HG03521 (cell line): Measurements from ENCODE around the gene TEF.
A peak's percentile ranks its signal among the peaks of the same experiment; 100 is the strongest.
"Not testable (repeated sequence)": the region's sequence is repeated elsewhere in the genome, so short reads cannot be mapped to it uniquely, and the experiment has no call there.

Experiments used
- ATAC-seq: cut with Tn5 transposase; IDR thresholded peaks from one replicate; pipeline ENCODE4 v1.9.1; 2021; ENCODE audit warnings: mild to moderate bottlenecking, moderate library complexity; ENCODE audit not compliant: unreplicated experiment

The TEF gene

DNA sequence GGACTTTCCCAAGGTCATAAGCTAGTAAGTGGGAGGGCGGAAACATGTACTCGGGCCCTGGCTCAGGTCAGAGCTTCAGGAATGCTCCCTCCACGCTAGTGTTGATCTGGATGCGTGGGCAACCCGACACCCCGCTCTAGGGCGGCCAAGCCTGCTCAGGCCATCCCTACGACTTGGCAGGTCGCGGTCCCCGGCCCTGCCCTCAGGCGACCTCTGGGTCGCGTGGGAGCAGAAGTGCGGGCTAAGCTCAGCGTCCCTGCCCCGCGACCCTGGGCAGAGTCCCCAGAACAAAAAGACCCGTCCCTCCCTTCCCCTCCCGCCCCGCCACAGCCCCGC lies 781 bp upstream of the TEF start:
- peak; percentile 16 for ATAC-seq

DNA sequence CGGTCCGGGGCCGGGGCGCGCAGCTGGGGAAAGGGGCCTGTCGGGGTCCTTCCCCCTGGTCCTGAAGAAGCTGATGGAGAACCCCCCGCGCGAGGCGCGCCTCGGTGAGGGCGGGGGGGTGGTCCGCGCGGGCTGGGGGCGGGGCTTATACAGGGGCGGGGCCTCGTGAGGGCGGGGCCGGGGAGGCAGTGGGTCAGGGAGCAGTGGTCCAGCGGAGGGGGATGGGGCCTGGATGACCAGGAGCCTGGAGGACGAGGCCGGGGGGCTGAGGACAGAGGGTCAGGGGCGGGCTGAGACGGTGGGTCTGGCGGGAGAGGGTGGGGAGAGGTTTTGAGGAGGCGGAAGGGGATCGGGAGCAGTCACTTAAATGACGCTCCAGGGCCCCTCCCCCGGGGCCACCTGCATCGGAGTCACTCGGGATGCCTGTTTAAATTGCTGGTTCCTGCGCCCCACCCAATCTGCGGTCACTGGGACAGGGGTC lies 396 bp downstream of the TEF start:
- ATAC-seq, result peak; percentile 27

DNA sequence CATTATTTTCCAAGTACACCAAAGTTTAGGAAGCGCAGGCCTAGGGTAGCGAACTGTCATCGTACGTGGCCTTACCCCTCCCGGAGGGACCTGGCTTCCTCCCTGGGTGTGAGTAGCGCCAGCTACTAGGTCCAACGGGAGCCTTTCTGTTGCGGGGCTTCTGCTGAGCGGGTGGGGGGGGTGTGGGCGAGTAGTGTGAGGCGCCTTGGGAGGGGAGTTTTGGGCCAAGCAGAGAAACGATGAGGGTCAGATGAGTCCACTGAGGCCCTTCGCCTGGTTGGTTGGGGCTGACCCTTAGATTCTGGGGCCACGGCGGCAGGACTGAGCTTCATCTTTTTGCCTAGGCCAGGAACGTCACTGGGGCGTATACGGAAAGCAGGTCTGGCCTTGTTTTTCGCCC lies 868 bp downstream of the TEF start:
- no peak for ATAC-seq

DNA sequence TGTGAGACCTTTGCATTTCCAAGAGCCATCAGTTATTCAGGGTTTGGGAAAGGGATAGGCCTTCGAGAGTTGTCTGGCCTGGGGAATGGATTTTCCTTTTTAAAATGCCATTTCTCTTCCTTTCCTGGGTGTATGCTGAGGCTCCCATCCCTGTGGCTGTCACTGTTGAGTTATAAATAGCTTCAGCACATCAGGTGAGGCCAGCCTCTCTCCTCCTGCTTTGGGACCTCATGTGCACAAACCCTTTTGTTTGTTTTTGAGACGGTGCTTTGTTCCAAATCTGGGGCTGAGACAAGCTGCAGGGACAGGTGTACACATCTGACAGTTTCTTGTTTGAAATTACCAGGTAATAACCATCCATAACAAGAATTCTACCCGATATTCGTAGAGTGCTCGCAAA lies 1.3 kb downstream of the TEF start:
- no peak for ATAC-seq

DNA sequence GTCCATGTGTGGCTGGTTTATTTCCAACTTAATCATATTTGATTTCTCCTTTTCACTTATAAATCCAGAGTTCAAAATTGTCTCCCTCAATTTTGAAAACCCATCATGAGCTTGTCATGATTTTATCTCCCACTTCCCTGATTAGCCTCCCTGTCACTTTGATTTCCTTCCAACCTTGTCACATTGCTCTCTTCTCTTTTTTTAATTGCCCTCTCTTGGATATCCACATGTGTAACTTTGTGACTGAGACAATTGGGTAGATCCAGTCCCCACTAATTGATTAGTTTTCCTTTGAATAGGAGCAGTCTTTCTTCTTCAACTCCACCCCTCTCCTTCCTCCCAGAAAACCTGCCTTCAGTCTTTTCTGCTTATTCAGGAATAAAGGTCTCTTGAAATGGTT lies 2.4 kb downstream of the TEF start:
- ATAC-seq, result no peak

DNA sequence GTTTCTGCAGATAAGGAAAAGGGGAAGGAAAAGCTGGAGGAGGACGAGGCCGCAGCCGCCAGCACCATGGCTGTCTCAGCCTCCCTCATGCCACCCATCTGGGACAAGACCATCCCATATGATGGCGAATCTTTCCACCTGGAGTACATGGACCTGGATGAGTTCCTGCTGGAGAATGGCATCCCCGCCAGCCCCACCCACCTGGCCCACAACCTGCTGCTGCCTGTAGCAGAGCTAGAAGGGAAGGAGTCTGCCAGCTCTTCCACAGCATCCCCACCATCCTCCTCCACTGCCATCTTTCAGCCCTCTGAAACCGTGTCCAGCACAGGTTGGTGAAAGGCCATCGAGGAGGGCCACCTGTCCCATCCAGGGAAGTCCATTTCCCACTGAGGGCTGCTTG lies 5.6 kb downstream of the TEF start:
- ATAC-seq, result no peak

DNA sequence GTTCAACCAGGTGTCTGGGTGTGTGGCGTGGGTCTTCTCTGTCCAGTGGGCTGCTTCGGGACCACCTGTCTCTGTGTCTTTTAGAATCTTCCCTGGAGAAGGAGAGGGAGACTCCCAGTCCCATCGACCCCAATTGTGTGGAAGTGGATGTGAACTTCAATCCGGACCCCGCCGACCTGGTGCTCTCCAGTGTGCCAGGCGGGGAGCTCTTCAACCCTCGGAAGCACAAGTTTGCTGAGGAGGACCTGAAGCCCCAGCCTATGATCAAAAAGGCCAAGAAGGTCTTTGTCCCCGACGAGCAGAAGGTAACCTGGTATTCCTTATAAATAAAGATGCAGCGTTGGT lies 12.2 kb downstream of the TEF start:
- no peak for ATAC-seq

DNA sequence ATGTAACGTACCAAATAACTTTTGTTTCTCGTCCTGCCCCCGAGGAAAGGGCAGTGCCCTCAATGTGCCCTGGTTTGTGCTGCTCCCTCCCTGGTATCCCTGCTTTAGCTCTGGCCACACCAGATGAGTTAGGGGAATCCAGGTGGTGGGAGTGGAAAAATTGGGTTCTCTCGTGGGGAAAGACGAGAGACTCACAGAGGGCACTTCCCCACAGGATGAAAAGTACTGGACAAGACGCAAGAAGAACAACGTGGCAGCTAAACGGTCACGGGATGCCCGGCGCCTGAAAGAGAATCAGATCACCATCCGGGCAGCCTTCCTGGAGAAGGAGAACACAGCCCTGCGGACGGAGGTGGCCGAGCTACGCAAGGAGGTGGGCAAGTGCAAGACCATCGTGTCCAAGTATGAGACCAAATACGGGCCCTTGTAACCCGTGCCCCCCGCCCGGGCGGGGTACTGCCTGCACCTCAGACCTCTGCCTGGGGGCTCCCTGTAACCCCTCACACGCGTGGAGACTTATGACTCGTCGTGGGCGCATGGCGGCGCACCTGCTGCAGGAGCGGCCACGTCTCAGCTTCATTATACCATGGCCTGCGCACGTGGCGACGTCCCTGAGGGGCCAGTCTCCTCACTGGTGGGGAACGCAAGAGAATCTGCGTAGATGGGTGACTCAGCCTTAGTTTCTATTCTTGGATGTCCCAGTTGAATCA lies 13.9 kb downstream of the TEF start:
- ATAC-seq, result no peak

DNA sequence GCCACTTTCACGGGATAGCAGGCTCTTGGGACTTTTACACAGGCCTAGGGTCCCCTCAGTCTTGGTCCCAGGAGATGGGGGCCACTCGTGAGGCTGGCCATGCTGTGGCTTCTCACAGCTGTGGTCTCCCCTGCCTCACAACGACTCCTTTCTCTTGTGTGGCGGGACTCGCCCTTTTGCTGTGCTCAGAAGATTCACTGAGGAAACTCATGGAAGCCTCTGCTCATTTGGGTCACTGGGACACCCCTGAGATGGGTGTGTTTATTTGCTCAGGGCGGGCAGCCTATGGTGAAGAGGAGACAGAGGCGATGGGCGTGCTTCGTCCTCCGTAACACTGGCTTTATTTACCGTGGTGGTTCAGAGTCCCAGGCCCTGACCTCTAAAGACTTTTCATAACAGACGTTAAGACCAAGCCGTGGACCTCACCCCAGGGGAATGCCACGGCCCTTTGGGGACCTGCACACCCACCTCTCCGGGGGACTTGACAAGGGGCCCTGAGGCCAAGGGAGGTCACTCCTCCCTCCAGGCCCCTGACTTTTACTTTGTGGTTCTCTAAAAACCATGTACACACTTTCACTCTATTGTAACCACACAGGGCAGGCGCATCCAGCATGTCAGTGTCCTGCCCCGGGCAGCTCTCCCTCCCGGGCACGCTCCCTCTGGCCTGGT lies 15.5 kb downstream of the TEF start:
- no peak for ATAC-seq

DNA sequence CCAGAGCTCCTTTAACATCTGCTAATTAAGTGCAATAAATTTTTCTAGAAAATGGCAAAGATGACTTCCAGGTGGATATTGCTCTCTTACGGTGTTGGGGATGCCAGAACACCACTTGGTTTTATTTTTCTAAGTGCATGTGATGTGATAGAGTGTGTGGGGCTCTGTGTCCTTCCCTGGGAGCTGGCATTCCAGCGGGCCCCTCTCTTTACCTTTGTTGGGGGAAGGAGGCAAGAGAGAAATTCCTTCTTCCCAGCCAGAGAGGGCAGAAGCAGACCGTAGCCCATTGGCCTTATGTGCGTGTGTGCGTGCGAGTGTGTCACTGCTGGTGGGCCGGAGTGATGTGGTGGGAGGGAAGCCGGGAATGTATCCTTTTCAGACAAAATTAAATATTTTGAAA lies 17.2 kb downstream of the TEF start:
- ATAC-seq, result no peak

DNA sequence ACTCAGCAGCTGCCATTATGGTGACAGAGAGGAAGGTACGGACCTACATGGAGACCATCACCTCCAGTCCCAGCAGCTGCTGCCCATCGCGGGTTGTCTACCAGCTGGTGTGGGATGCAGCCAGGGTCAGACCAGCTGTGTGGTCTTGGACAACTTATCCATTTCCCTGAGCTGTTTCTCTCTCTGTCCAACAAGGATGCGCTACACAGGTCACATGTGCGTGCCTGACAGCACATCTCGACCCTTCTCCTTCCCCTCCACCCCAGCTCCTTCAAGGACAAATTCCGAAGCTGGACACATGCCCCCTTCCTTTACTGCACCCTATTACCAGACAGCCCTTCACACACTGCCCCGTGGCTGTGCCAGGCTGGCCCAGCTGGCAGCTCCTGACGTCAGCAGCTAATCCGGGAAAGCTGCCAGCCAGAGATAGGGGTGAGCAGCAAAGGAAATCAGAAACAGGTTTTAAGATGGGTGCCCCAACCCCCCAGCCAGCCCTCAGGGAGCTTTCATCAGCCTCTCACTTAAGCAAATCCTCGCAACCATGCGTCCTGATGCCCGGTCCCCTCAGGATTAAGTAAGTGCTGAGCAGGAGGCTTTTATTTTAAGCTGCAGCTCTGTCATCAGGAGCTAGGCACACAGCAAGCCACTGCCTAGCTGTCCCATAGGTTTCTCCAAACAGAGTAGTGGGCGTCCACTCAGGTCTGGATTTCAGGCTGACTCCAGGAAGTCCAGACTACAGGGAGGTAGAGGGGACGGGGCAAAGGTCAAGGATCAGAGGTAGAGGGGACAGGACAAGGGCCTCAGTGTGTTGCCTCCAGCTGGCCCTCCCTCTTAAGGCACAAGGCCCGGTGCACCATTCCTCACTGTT lies 20.3 kb downstream of the TEF start:
- ATAC-seq, result no peak

DNA sequence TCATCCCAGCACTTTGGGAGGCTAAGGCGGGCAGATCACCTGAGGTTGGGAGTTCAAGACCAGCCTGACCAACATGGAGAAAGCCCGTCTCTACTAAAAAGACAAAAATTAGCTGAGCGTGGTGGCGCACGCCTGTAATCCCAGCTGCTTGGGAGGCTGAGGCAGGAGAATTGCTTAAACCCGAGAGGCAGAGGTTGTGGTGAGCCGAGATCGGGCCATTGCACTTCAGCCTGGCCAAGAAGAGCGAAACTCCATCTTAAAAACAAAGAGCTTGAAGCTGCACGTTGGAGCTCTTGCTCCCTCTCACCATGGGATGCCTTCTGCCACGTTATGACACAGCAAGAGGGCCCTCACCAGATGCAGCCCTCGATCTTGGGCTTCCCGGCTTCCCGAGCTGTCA lies 21.1 kb downstream of the TEF start:
- not testable (repeated sequence) for ATAC-seq

DNA sequence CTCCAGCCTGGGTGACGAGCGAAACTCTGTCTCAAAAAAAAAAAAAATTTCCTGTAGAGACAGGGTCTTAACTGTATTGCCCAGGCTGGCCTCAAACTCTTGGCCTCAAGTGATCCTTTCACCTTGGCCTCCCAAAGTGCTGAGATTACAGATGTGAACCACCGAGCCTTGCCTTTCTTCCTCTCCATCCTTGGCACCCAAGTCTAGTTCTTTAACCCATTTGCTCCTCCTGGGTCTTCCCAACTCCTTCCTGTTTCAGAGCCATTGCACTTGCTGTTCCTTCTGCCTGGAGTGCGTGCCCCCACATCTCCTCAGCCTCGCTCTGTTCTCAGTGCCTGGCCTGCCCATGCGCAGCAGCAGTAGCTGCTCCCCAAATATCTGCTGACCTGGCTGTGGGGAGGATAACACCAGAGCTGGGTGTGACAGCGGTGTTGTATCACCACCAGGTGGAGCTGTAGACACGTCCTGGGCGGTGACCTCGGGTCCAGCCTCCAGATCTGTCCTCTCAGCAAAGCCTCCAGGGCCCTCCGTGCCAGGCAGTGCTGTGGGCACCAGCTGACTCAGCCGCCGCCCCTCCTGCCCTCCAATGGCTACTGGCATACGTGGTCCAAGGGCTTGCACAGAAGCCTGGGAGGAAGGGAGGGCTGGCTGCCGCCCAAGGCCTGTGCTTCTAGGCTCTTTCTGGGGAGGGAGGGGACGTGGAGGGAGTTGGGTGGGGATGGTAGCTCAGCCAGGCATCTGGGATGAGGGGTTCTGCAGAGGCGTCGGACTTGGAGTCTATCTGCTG lies 22.0 kb downstream of the TEF start:
- ATAC-seq, result no peak

DNA sequence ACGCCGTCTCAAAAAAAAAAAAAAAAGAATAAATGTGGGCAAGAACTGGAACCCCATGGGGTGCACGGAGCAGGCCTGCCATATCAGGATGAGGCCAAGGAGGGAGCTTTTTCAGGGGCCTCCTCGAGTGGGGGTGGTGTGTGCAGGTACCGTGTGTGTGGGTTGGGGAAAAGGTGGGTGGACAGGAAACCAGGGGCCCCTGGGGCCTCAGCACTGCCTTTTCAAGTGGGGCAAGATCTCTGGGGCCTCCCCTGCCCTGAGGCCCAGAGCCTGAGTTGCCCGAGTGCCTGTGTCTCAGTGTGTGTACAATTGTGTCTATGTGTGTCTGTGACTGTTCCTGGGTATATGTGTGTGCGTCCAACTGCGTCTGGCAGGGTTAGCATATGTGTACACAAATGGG lies 23.8 kb downstream of the TEF start:
- no peak for ATAC-seq

DNA sequence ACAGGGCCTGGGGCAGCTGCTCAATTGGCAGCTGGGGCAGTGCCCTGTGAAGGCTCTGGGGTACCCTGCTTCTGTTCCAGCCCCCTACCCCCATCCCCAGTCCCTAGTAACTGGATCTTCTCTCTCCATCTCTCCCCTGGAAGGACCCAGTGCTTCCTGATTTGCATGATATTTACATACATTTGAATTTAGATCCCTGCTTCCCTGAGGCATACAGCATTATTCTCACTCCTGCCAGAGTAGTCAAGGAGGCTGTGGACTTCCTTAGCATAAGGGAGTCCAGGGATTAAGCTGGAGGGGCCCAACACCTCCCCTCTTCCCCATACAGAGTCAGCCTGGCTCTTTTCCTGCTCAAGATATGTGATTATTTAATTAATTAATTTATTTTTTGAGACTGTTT lies 24.7 kb downstream of the TEF start:
- no peak for ATAC-seq

DNA sequence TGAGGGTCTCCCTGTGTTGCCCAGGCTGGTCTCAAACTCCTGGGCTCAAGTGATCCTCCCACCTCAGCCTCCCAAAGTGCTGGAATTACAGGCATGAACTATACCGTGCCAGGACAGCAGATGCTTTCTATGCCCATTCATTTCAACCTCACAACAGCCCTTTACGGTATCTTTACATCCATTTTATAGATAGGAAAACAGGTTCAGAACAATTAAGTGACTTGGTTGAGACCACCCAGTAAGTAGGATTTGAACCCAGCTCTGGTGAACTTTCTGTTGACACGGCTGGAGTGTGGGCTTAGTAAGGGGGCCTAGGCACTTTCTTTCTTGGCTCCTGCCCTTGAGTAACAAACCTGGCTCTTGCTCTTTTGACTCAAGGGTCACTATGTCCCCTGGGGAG lies 25.7 kb downstream of the TEF start:
- ATAC-seq, result no peak

DNA sequence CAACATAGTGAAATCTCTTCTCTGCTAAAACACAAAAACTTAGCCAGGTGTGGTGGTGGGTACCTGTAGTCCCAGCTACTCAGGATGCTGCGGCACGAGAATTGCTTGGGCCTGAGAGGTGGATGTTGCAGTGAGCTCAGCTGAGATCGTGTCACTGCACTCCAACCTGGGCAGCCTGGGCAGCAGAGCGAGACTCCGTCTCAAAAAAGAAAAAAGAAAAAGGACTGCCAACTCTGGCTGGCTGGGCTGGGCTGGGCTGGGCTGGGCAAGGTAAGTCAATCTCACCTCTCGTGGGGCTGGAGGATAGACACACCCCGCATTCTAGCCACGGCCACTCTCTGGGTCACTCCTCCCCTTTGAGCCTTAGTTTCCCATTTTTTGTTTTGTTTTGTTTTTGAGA lies 26.9 kb downstream of the TEF start:
- no peak for ATAC-seq

DNA sequence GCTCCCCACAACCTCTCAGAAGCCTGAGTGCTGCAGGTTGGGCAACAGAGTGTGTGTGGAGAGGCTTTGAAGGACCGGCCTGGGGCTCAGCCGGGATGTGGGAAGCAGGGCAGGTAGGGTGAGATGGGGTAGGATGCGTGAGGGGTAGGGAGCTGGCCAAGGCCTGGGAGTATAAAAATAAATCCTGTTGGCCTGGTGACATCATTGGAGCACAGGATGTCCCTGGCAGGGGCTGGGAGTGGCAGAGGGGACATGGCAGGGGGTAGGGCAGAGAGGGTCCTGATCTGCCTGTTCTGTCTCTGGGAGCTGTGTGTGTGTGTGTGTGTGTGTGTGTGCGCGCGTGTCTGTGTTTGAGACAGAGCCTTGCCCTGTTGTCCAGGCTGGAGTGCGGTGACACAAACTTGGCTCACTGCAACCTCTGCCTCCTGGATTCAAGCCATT lies 28.6 kb downstream of the TEF start:
- no peak for ATAC-seq

DNA sequence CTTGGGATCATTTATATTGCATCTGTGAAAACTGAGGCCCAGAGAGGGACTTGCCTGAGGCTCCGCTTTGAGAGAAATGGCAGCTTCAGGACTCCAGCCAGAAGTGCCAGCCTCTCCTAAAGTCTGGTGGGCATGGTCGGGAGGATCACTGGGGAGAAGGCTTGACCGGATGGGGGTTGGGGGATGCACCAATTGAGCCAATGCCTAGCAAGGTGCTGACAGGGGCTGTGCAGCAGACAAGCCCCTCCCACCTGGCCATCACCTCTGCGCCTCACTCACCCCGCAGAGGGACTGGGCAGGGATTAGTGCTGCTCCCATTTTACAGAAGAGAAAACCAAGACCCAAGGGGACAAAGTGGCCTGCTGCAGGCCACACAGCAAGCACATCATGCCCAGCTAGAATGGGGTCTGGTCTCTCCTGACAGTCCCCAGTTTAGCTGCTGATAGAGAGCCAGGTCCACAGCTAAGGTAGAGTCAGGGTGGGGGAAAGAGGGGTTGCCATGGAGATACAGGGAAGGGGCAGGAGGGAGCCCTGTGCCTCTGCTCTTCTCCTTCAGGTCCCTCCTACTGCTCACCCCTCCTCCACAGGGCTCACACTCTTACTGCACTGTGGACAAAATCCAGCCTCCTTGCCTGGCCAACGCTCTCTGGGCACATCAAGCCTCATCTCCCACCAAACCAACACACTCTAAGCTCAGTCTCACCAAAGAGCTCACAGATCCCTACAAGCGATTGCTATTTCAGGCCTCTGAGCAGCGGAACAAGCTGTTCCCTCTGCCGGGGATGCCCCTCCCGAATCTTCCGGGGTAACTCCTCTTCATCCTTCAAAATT lies 29.5 kb downstream of the TEF start:
- ATAC-seq, result no peak

DNA sequence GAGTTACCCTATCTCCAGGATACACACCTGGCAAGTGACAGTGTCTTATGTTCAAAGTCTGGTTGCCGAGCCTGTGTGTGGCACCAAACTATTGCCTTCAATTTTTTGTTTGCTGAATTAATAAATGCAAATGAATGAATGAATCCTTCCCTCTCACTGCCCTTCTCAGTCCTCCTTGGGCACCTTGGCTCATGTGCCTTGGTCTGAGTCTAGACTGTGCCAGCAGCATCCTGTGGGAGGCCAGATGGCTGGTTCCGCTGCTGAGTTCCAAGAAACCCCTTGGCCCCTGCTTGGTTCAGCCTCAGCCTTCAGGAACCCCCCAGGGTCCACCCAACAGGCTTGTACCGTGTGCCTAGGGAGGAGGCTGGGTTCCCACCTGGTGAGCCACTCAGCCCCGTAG lies 33.8 kb downstream of the TEF start:
- ATAC-seq, result no peak
